ENCODE results near the gene WDR36. TPM values are rescaled to one million over a fixed set of nuclear protein-coding genes. Genes with fewer than 3 reads are reported as not detected.

Gene WDR36
- total RNA-seq, 1 donor from 2014 or later, result 27.5 TPM

DNA sequence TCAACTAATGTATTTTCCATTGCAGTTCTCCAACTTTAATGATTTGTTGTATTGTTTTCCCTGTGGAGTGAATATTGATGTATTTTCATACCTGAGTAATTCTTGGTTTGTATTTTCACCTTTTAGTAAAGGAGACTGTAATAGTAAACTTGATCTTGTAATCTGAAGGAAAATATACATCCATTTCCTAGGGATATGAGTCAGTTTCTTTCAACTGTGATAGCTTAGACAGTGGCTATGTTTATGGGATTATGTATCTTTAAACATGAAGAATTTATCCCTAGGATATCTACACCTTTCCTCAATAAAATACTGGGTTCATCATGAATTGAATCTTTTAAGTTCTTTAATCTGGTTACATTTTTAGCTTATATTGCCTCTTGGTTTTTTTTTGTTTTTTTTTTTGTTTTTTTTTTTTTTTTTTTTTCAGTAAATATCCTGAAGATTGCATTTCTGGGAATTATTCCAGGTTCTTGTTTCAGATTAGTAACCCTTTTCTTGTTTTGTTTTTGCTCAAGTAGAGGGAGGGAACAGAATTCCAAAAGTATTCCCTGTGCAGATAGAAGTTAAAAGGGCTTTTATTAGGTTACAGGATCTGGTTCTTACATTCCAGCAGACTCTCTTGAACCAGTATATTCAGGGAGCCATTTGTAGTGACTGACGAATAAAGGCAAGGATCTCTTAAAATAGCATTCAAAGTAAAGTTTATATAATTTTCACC, 7.1 kb downstream of the WDR36 start:
- Histone ChIP-seq H3K36me3 (peaks cover 0 to 65% of the 10 kb centered on the region in 2 donors), H3K9me3 (no peaks in the 10 kb centered on the region), H3K27ac (no peak overlapping the region), H3K4me1 (peaks cover 15% of the 10 kb centered on the region), H3K27me3 (no peaks in the 10 kb centered on the region), H3K4me3 (no peak overlapping the region)
- TF ChIP-seq POLR2A (IDR thresholded peaks at IDR 0.05) (no peak), CTCF (IDR thresholded peaks at IDR 0.05) (no peak), POLR2AphosphoS5 (IDR thresholded peaks at IDR 0.05; ENCODE audit: insufficient read depth in 1 of 2, low read depth in 1 of 2) (no peak)
- intact Hi-C loops (cut with DNase I), result no loop called here
- DNase-seq (ENCODE audit: extremely low spot score in 2 of 2), result no peak

DNA sequence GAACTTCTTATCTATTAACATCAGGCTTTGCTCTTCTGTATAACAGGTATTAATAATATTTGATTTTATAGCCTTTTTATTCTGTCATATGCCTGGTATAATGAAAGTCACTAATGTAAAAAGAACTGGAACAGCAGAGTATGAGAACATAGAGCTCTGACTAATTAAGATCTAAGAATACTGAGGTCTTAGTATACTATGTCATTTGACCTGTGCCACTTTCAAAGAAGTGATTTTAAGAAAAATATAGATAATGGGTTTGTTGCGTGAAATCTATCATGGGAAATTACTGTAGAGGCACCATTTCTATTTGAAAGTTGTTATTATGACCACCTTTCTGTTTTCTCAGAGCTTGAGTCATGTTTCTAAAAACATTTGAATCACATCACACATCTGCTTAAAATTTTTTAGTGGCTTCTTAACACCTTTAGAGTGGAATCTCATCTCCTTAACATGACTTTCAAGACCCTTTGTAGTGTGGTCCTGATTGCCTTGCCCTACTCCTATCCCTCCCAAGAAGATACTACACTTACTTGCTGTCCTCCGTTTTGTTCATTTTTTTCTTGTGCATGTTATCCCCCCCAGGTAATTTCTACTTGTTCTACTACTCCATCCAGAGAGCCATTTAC, 14.3 kb downstream of the WDR36 start:
- intact Hi-C loops (cut with DNase I), result no loop called here
- TF ChIP-seq POLR2A (IDR thresholded peaks at IDR 0.05) (no peak), POLR2AphosphoS5 (IDR thresholded peaks at IDR 0.05; ENCODE audit: insufficient read depth in 1 of 2, low read depth in 1 of 2) (no peak), CTCF (IDR thresholded peaks at IDR 0.05) (no peak)
- no peak for DNase-seq (ENCODE audit: extremely low spot score in 2 of 2)
- H3K4me3 ChIP-seq, result no peak overlapping the region
- H3K27ac ChIP-seq, result no peak overlapping the region
- H3K9me3 ChIP-seq, result no peaks in the 10 kb centered on the region
- H3K27me3 ChIP-seq, result no peaks in the 10 kb centered on the region
- H3K36me3 ChIP-seq, result peaks cover 0 to 67% of the 10 kb centered on the region in 2 donors
- H3K4me1 ChIP-seq, result no peaks in the 10 kb centered on the region

GRCh38 chr5:111107371-111107770, 15.2 kb downstream of the WDR36 start:
- H3K9me3 ChIP-seq, result no peaks in the 10 kb centered on the region
- TF ChIP-seq POLR2A (IDR thresholded peaks at IDR 0.05), result no peak
- TF ChIP-seq POLR2AphosphoS5 (IDR thresholded peaks at IDR 0.05; ENCODE audit: insufficient read depth in 1 of 2, low read depth in 1 of 2), result no peak
- no peak for TF ChIP-seq CTCF (IDR thresholded peaks at IDR 0.05)
- H3K27ac ChIP-seq, result no peak overlapping the region
- no peaks in the 10 kb centered on the region for H3K4me1 ChIP-seq
- H3K36me3 ChIP-seq, result peaks cover 0 to 69% of the 10 kb centered on the region in 2 donors
- H3K27me3 ChIP-seq, result no peaks in the 10 kb centered on the region
- H3K4me3 ChIP-seq, result no peak overlapping the region
- intact Hi-C loops (cut with DNase I), result no loop called here
- no peak for DNase-seq (ENCODE audit: extremely low spot score in 2 of 2)

DNA sequence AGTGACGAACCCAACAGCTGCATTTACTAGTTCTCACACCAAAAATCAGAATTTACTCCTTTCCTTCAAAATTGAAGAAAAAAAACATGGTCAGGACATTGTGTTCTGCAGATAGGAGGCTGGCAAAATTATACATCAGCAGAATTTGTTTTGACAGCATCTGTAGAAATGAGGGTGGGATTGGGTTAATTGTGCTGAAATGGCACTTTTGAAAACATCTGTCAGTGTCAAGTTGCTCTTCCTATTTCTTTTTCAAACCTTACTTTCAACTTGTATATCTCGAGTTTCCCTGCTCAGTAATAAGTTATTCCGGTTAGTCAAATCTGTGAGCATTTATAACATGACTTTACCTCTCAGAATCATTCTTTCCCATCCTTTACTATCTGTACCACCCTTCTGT, 19.8 kb downstream of the WDR36 start:
- no peaks in the 10 kb centered on the region for H3K27me3 ChIP-seq
- H3K9me3 ChIP-seq, result no peaks in the 10 kb centered on the region
- no peaks in the 10 kb centered on the region for H3K4me1 ChIP-seq
- intact Hi-C loops (cut with DNase I), result no loop called here
- DNase-seq (ENCODE audit: extremely low spot score in 2 of 2), result no peak
- H3K4me3 ChIP-seq, result no peak overlapping the region
- TF ChIP-seq POLR2A (IDR thresholded peaks at IDR 0.05), result no peak
- no peak for TF ChIP-seq POLR2AphosphoS5 (IDR thresholded peaks at IDR 0.05; ENCODE audit: insufficient read depth in 1 of 2, low read depth in 1 of 2)
- no peak for TF ChIP-seq CTCF (IDR thresholded peaks at IDR 0.05)
- H3K36me3 ChIP-seq, result peaks cover 0 to 57% of the 10 kb centered on the region in 2 donors
- H3K27ac ChIP-seq, result no peak overlapping the region

DNA sequence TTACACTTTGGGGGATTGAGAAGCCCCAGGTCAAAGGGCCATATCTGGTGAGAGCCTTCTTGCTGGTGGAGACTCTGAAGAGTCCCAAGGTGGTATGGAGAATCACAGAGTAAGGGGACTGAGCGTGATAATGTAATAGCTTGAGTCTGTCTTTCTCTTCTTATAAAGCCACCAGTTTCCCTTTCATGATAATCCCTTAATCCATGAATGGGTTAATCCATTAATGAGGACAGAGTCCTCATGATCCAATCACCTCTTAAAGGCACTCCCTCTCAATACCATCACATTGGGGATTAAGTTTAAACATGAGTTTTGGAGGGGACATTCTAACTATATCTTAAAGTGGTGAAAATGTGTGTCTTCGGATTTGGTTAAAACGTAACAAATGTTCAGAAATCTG, 21.5 kb downstream of the WDR36 start:
- Histone ChIP-seq H3K27ac (no peak overlapping the region), H3K36me3 (peaks cover 0 to 61% of the 10 kb centered on the region in 2 donors), H3K4me1 (no peaks in the 10 kb centered on the region), H3K4me3 (no peak overlapping the region), H3K9me3 (no peaks in the 10 kb centered on the region), H3K27me3 (no peaks in the 10 kb centered on the region)
- DNase-seq (ENCODE audit: extremely low spot score in 2 of 2), result no peak
- no peak for TF ChIP-seq POLR2AphosphoS5 (IDR thresholded peaks at IDR 0.05; ENCODE audit: insufficient read depth in 1 of 2, low read depth in 1 of 2)
- TF ChIP-seq CTCF (IDR thresholded peaks at IDR 0.05), result no peak
- no peak for TF ChIP-seq POLR2A (IDR thresholded peaks at IDR 0.05)
- intact Hi-C loops (cut with DNase I), result no loop called here

Data from vagina (tissue), 2 donors.